H1 (cell line): ENCODE data around the gene CELF5. TPM values are rescaled to one million over a fixed set of nuclear protein-coding genes. Genes with fewer than 3 reads are reported as not detected.

ENCODE experiments used
- CTCF ChIA-PET: fragments of 300-600 bp; sonication (Branson Sonifier 250); formaldehyde crosslinking; loops from one replicate; lab custom pipeline; 2021; ENCODE audit not compliant: partially characterized antibody; lab: Charles Lee
- POLR2A ChIA-PET: fragments of 300-600 bp; sonication (Branson Sonifier 250); formaldehyde crosslinking; loops from one replicate; lab custom pipeline; 2021; ENCODE audit warnings: inconsistent platforms; ENCODE audit not compliant: partially characterized antibody; lab: Charles Lee
- DNase-seq, 2 experiments: peaks; one replicate each; pipeline versions ENCODE4 v3.0.0 to v3.0.0-alpha.2; 2010 to 2022; ENCODE audit warnings: low spot score in 2 of 2, low read depth in 1 of 2, mixed read lengths in 1 of 2
- FAIRE-seq: peaks from 2 replicates; lab custom pipeline; 2011; peaks lifted over from hg19 to GRCh38; lab: Jason Lieb, UNC
- H2AFZ ChIP-seq: 2 replicates; pipeline ENCODE4 v1.8.1; 2012; ENCODE audit warnings: low read length, inconsistent platforms
- H2AK5ac ChIP-seq: 2 replicates; pipeline ENCODE4 v1.6.1; 2013; ENCODE audit warnings: low read depth, low read length
- H2BK120ac ChIP-seq: replicated peaks from 2 replicates; pipeline ENCODE3; 2013; ENCODE audit warnings: low read depth, low read length, inconsistent platforms
- H2BK12ac ChIP-seq: 2 replicates; pipeline ENCODE4 v1.6.1; 2013; ENCODE audit warnings: low read depth, low read length
- H2BK15ac ChIP-seq: 2 replicates; pipeline ENCODE4 v1.6.1; 2013; ENCODE audit warnings: low read length
- H2BK20ac ChIP-seq: 2 replicates; pipeline ENCODE4 v1.6.1; 2013; ENCODE audit warnings: low read length
- H2BK5ac ChIP-seq: 2 replicates; pipeline ENCODE4 v1.6.1; 2013; ENCODE audit warnings: low read depth, low read length
- H3K14ac ChIP-seq: 2 replicates; pipeline ENCODE4 v1.6.1; 2013; ENCODE audit warnings: inconsistent platforms; ENCODE audit not compliant: insufficient read length
- H3K18ac ChIP-seq: 2 replicates; pipeline ENCODE4 v1.6.1; 2013; ENCODE audit warnings: low read length; ENCODE audit errors: extremely low read depth
- H3K23ac ChIP-seq: 2 replicates; pipeline ENCODE4 v1.6.1; 2013; ENCODE audit warnings: inconsistent platforms; ENCODE audit not compliant: insufficient read length
- H3K23me2 ChIP-seq: 2 replicates; pipeline ENCODE4 v1.6.1; 2013; ENCODE audit warnings: low read depth, low read length
- H3K27ac ChIP-seq: 2 replicates; pipeline ENCODE4 v1.6.1; 2011; ENCODE audit warnings: low read depth, low read length, inconsistent platforms
- H3K27me3 ChIP-seq, 4 experiments: replicated peaks in 1 of 4; 1 replicate in 1 of 4; 2 replicates in 3 of 4; pipeline versions ENCODE4 v1.6.1 to v1.8.1; 2011 to 2013; ENCODE audit warnings: low read length in 3 of 4, mild to moderate bottlenecking in 3 of 4, inconsistent platforms in 2 of 4, mixed read lengths in 2 of 4, moderate library complexity in 1 of 4; ENCODE audit not compliant: control insufficient read depth in 3 of 4, insufficient read depth in 3 of 4; ENCODE audit errors: extremely low read depth in 1 of 4
- H3K36me3 ChIP-seq, 4 experiments: 2 replicates each; pipeline versions ENCODE4 v1.6.1 to v1.8.1; 2011 to 2013; ENCODE audit warnings: mild to moderate bottlenecking in 4 of 4, low read length in 3 of 4, moderate library complexity in 2 of 4, control low read depth in 1 of 4, inconsistent platforms in 1 of 4; ENCODE audit not compliant: insufficient read depth in 4 of 4, control insufficient read depth in 2 of 4
- H3K4ac ChIP-seq: replicated peaks from 2 replicates; pipeline ENCODE3; 2013; ENCODE audit warnings: low read length, low read depth, mixed read lengths, inconsistent platforms; ENCODE audit not compliant: insufficient read length
- H3K4me1 ChIP-seq, 4 experiments: replicated peaks in 1 of 4; 1 replicate in 1 of 4; 2 replicates in 3 of 4; pipeline versions ENCODE4 v1.6.1 to v1.8.1; 2011 to 2013; ENCODE audit warnings: low read length in 3 of 4, inconsistent platforms in 2 of 4, mixed read lengths in 1 of 4; ENCODE audit not compliant: insufficient read depth in 4 of 4, control insufficient read depth in 3 of 4
- H3K4me2 ChIP-seq, 2 experiments: 2 replicates each; pipeline versions ENCODE4 v1.6.1 to v1.8.1; 2011 to 2013; ENCODE audit warnings: low read depth in 2 of 2, low read length in 2 of 2, control low read depth in 1 of 2, inconsistent platforms in 1 of 2, mild to moderate bottlenecking in 1 of 2; ENCODE audit not compliant: insufficient read depth in 1 of 2
- H3K4me3 ChIP-seq, 4 experiments: fragments of 200-600, 300-600 bp in 1 of 4; sonication (generic), shearing (Covaris generic), sonication (Bioruptor Twin) in 1 of 4; 2 replicates each; pipeline versions ENCODE4 v1.5.1 to v1.8.1; 2011 to 2016; ENCODE audit warnings: low read length in 4 of 4, low read depth in 3 of 4, control low read depth in 2 of 4, inconsistent platforms in 2 of 4, mild to moderate bottlenecking in 2 of 4, mixed read lengths in 1 of 4, moderate library complexity in 1 of 4; ENCODE audit not compliant: insufficient read depth in 2 of 4; ENCODE audit errors: extremely low read depth in 1 of 4
- H3K56ac ChIP-seq: replicated peaks from 2 replicates; pipeline ENCODE3; 2013; ENCODE audit warnings: low read depth, mild to moderate bottlenecking, mixed read lengths, low read length, inconsistent platforms; ENCODE audit not compliant: insufficient read length
- H3K79me1 ChIP-seq: 2 replicates; pipeline ENCODE4 v1.6.1; 2013; ENCODE audit warnings: low read depth, low read length, control low read depth
- H3K79me2 ChIP-seq, 2 experiments: 2 replicates each; pipeline versions ENCODE4 v1.6.1 to v1.8.1; 2012 to 2013; ENCODE audit warnings: low read length in 2 of 2, mild to moderate bottlenecking in 2 of 2, inconsistent platforms in 1 of 2; ENCODE audit not compliant: insufficient read depth in 2 of 2, control insufficient read depth in 1 of 2
- H3K9ac ChIP-seq, 4 experiments: replicated peaks in 1 of 4; 1 replicate in 1 of 4; 2 replicates in 3 of 4; pipeline versions ENCODE4 v1.6.1 to v1.8.1; 2011 to 2013; ENCODE audit warnings: low read depth in 3 of 4, low read length in 3 of 4, control low read depth in 2 of 4, mild to moderate bottlenecking in 2 of 4, moderate library complexity in 2 of 4, inconsistent platforms in 1 of 4; ENCODE audit errors: extremely low read depth in 1 of 4
- H3K9me3 ChIP-seq, 2 experiments: 2 replicates each; pipeline versions ENCODE4 v1.6.1 to v1.8.1; 2012 to 2013; ENCODE audit warnings: mild to moderate bottlenecking in 2 of 2, moderate library complexity in 2 of 2, control low read depth in 1 of 2, inconsistent platforms in 1 of 2, low read depth in 1 of 2, low read length in 1 of 2, mixed read lengths in 1 of 2; ENCODE audit not compliant: insufficient read depth in 2 of 2
- H4K20me1 ChIP-seq, 2 experiments: replicated peaks in 1 of 2; 2 replicates each; pipeline versions ENCODE3 to v1.8.1; 2011 to 2013; ENCODE audit warnings: inconsistent platforms in 2 of 2, low read length in 2 of 2, mild to moderate bottlenecking in 1 of 2; ENCODE audit not compliant: insufficient read depth in 2 of 2, control insufficient read depth in 1 of 2
- H4K5ac ChIP-seq: 2 replicates; pipeline ENCODE4 v1.6.1; 2013; ENCODE audit warnings: low read length, low read depth, mixed read lengths, inconsistent platforms; ENCODE audit not compliant: insufficient read length
- H4K8ac ChIP-seq: 2 replicates; pipeline ENCODE4 v1.8.0; 2013; ENCODE audit warnings: mild to moderate bottlenecking, moderate library complexity, low read length, inconsistent platforms; ENCODE audit not compliant: insufficient read depth; ENCODE audit errors: extremely low read depth
- H4K91ac ChIP-seq: replicated peaks from 2 replicates; pipeline ENCODE3; 2013; ENCODE audit warnings: low read length, mixed read lengths, inconsistent platforms; ENCODE audit not compliant: insufficient read length
- BRCA1 ChIP-seq: IDR thresholded peaks from 2 replicates; pipeline ENCODE4 v1.6.1; 2012; ENCODE audit warnings: low read depth, low read length, improper control_type of control experiment
- HDAC2 ChIP-seq, 2 experiments: fragments of 300-600 bp in 1 of 2; sonication (generic) in 1 of 2; IDR thresholded peaks; 2 replicates each; pipeline ENCODE4 v1.6.1; 2011 to 2012; ENCODE audit warnings: low read depth in 2 of 2, low read length in 2 of 2, mild to moderate bottlenecking in 2 of 2, moderate library complexity in 2 of 2, borderline replicate concordance in 1 of 2, inconsistent platforms in 1 of 2
- JUN ChIP-seq: IDR thresholded peaks from 2 replicates; pipeline ENCODE4 v1.6.1; 2011; ENCODE audit warnings: low read depth, mild to moderate bottlenecking, improper control_type of control experiment, low read length
- KDM1A ChIP-seq: fragments of 200-600, 300-600 bp; sonication (generic); IDR thresholded peaks from 2 replicates; pipeline ENCODE4 v1.7.1; 2016; ENCODE audit warnings: mild to moderate bottlenecking, low read length, borderline replicate concordance
- SAP30 ChIP-seq: fragments of 300-600 bp; sonication (generic); IDR thresholded peaks from 2 replicates; pipeline ENCODE4 v1.7.1; 2012; ENCODE audit warnings: low read length, moderate library complexity, mild to moderate bottlenecking, inconsistent platforms; ENCODE audit not compliant: insufficient read depth, insufficient replicate concordance
- SP4 ChIP-seq: IDR thresholded peaks from 2 replicates; pipeline ENCODE4 v1.6.1; 2012; ENCODE audit warnings: low read length, inconsistent platforms
- WGBS, 2 experiments: shearing (Covaris generic) in 1 of 2; methylation state at CpG; one replicate each; pipeline versions ENCODE4 v1.1.6 to v1.1.7; 2013 to 2015; ENCODE audit warnings: low lambda C conversion rate in 2 of 2, mixed read lengths in 2 of 2, inconsistent platforms in 1 of 2, low coverage in 1 of 2, missing lambda C conversion rate in 1 of 2; ENCODE audit not compliant: insufficient replicate concordance in 2 of 2, insufficient coverage in 1 of 2, insufficient read length in 1 of 2; ENCODE audit errors: extremely low coverage in 1 of 2, missing lambda C conversion rate in 1 of 2; 5-methylcytosine and 5-hydroxymethylcytosine counted together
- polyA plus RNA-seq, 7 experiments: library from polyadenylated mRNA; depleted of rRNA in 3 of 7; stranded (reverse) in 5 of 7; unstranded in 2 of 7; fragments of >200 nt in 5 of 7; fragments of 200-250 nt in 2 of 7; gene quantifications; 1 replicate in 5 of 7; 2 replicates in 1 of 7; 4 replicates in 1 of 7; pipeline versions ENCODE4 v1.2.1 to v1.2.3, GENCODE V29; 2011 to 2013; ENCODE audit warnings: missing spikeins in 2 of 7, mixed read lengths in 2 of 7
- total RNA-seq: library from RNA; stranded (reverse); fragmentation: NEBNext Ultra II Directional; extraction: Animal tissue kit (Norgen Biotek cat#: 25700); gene quantifications from 2 replicates; pipeline ENCODE4 v1.2.1, GENCODE V29; 2021

Gene CELF5
- total and polyA plus RNA-seq, 2 of the 8 experiments (the other 6 are each of a cell fraction or from before 2014, with no cell fraction given), result 9.8 to 15.0 TPM

- Histone ChIP-seq H3K79me2 (no peaks in the 10 kb centered on the region), H3K79me1 (no peaks in the 10 kb centered on the region), H2AFZ (no peak overlapping the region), H2BK15ac (no peak overlapping the region), H2BK12ac (no peak overlapping the region), H4K20me1 (peaks cover 0 to 8% of the 10 kb centered on the region in 2 experiments), H2BK120ac (no peak overlapping the region), H3K27ac (no peak overlapping the region), H3K27me3 (no peaks in the 10 kb centered on the region; a peak in 1 of 7 replicates), H3K9me3 (no peaks in the 10 kb centered on the region), H3K14ac (no peak overlapping the region), H2BK20ac (no peak overlapping the region), H4K5ac (no peak overlapping the region), H2BK5ac (no peak overlapping the region), H3K18ac (no peak overlapping the region), H3K56ac (no peak overlapping the region), H3K4me3 (no peak overlapping the region), H4K8ac (peak overlapping the region; percentile 21), H3K9ac (no peak overlapping the region), H3K36me3 (no peaks in the 10 kb centered on the region), H4K91ac (no peak overlapping the region), H3K4me2 (no peak overlapping the region), H2AK5ac (no peak overlapping the region), H3K23ac (no peak overlapping the region), H3K4ac (no peak overlapping the region), H3K4me1 (no peaks in the 10 kb centered on the region), H3K23me2 (peaks cover 11% of the 10 kb centered on the region; the same call in 1 of the 2 replicates)
- CTCF ChIA-PET, result interaction anchor here (0.6 kb wide), 1 partner anchor 87 kb away, joined by 4 read pairs; no protein-coding TSS in a partner anchor
- POLR2A ChIA-PET, result interaction anchor here (0.8 kb wide), 1 partner anchor 7 kb away, joined by 3 read pairs; no protein-coding TSS in a partner anchor
- TF ChIP-seq KDM1A, result peak; percentile 98
- no peak for TF ChIP-seq SAP30
- no peak for TF ChIP-seq SP4
- no peak for TF ChIP-seq BRCA1
- peak in 1 of 2 experiments; percentile 87; a peak in 1 of 4 replicates for TF ChIP-seq HDAC2 (IDR thresholded peaks at IDR 0.05; ENCODE audit: borderline replicate concordance in 1 of 2, low read depth in 2 of 2, low read length in 2 of 2)
- TF ChIP-seq JUN, result no peak
- WGBS, 2 experiments, result 75% methylated on average over 8 of the region's 8 CpGs; no CpG with 5 or more reads in 1 of the 2 experiments
- DNase-seq (no peak), FAIRE-seq (no peak)
Measured at GRCh38 chr19:3320853-3321252, 96.4 kb downstream of the CELF5 start.
